Ishikawa (cell line): Measurements from ENCODE around the gene TBX15.

Source experiments
- CREB1 ChIP-seq: IDR thresholded peaks from 2 replicates; pipeline ENCODE4 v1.6.1; 2012; ENCODE audit warnings: low read depth
- EP300 ChIP-seq: IDR thresholded peaks from 2 replicates; pipeline ENCODE4 v1.6.1; 2012; ENCODE audit warnings: borderline replicate concordance
- MAX ChIP-seq: IDR thresholded peaks from 2 replicates; pipeline ENCODE4 v1.6.1; 2012
- REST ChIP-seq: IDR thresholded peaks from 2 replicates; pipeline ENCODE4 v1.6.1; 2012; ENCODE audit warnings: low read depth, mild to moderate bottlenecking
- TAF1 ChIP-seq: IDR thresholded peaks from 2 replicates; pipeline ENCODE4 v1.6.1; 2012; ENCODE audit warnings: low read depth, mild to moderate bottlenecking
- TEAD4 ChIP-seq: IDR thresholded peaks from 2 replicates; pipeline ENCODE4 v1.6.1; 2012
- USF1 ChIP-seq: IDR thresholded peaks from 2 replicates; pipeline ENCODE4 v1.6.1; 2012
- ZBTB7A ChIP-seq: IDR thresholded peaks from 2 replicates; pipeline ENCODE4 v1.6.1; 2012; ENCODE audit warnings: low read depth

DNA sequence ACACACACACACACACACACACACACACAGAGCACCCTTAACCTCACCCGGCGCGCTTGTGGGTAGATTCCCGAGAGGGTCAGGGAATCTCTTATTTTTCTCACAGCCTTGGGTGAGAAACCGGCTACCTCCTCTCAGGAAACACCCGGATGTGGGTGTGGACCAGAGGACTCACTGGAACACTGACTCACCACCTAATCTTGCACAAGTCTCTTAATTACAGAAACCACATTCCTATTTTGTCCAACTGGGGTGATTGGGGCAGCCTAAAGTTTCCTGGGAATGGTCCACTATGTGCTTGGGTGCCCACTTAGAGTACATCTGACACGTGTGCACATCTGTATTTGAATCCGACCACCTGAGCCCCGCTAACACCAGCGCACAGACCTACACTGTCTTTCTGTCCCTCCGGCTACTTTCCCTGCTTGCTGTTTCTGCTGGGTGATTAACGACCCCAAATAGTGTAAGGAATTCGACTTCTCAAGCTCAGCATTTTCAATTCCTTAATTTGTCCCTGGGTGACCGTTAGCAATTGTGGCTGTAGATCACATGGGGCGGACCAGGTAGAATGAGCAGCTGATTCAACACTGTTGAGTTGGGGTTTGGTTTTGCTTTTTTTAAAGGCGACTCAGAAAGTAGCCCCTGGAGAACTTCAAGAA lies 14.0 kb upstream of the TBX15 start:
- TF ChIP-seq TEAD4 (no peak), EP300 (no peak), REST (no peak), USF1 (no peak), TAF1 (no peak), ZBTB7A (no peak), CREB1 (no peak), MAX (no peak)
